ENCODE results near the gene SAMM50.

SAMM50 gene

GRCh38 chr22:43925433-43926348, 29.6 kb upstream of the SAMM50 start:
- in situ Hi-C loops (cut with HindIII; ENCODE audit: low sequenced_read_pairs): no loop called here
- TF ChIP-seq, protein P1, sequence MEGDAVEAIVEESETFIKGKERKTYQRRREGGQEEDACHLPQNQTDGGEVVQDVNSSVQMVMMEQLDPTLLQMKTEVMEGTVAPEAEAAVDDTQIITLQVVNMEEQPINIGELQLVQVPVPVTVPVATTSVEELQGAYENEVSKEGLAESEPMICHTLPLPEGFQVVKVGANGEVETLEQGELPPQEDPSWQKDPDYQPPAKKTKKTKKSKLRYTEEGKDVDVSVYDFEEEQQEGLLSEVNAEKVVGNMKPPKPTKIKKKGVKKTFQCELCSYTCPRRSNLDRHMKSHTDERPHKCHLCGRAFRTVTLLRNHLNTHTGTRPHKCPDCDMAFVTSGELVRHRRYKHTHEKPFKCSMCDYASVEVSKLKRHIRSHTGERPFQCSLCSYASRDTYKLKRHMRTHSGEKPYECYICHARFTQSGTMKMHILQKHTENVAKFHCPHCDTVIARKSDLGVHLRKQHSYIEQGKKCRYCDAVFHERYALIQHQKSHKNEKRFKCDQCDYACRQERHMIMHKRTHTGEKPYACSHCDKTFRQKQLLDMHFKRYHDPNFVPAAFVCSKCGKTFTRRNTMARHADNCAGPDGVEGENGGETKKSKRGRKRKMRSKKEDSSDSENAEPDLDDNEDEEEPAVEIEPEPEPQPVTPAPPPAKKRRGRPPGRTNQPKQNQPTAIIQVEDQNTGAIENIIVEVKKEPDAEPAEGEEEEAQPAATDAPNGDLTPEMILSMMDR (IDR thresholded peaks at IDR 0.05; ENCODE audit: low read depth, low read length, missing control alignments): no peak
- H3K4me3 ChIP-seq (ENCODE audit: low read depth, low read length): peak overlapping the region; percentile 76
- no peak for DNase-seq (ENCODE audit: low read depth)

GRCh38 chr22:43926349-43926710, 28.9 kb upstream of the SAMM50 start:
- no peak overlapping the region for H3K4me3 ChIP-seq (ENCODE audit: low read depth, low read length)
- TF ChIP-seq, protein P1 (IDR thresholded peaks at IDR 0.05; ENCODE audit: low read depth, low read length, missing control alignments): no peak
- no peak for DNase-seq (ENCODE audit: low read depth)
- in situ Hi-C loops (cut with HindIII; ENCODE audit: low sequenced_read_pairs): no loop called here

DNA sequence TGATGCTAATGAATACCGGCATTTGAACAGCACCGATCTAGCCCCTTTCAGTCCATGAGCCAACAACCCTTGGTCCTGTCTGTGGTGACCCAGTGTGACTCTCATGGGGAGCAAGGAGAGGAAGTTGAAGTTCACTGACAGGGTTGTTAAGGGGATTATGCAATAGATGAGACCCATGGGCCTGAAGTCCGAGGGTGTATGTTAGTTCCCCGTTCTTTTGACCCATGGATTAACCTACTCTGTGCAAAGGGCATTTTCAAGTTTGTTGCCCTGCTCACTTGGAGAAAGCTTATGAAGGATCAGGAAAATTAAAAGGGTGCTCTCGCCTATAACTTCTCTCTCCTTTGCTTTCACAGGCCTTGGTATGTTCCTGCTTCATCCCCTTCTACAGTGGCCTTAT, 26.8 kb upstream of the SAMM50 start:
- TF ChIP-seq, protein P1 (IDR thresholded peaks at IDR 0.05; ENCODE audit: low read depth, low read length, missing control alignments): no peak
- DNase-seq (ENCODE audit: low read depth): no peak
- in situ Hi-C loops (cut with HindIII; ENCODE audit: low sequenced_read_pairs): no loop called here
- no peak overlapping the region for H3K4me3 ChIP-seq (ENCODE audit: low read depth, low read length)

GRCh38 chr22:43928908-43929307, 26.3 kb upstream of the SAMM50 start:
- no peak for DNase-seq (ENCODE audit: low read depth)
- H3K4me3 ChIP-seq (ENCODE audit: low read depth, low read length): no peak overlapping the region
- in situ Hi-C loops (cut with HindIII; ENCODE audit: low sequenced_read_pairs): no loop called here
- TF ChIP-seq, protein P1 (IDR thresholded peaks at IDR 0.05; ENCODE audit: low read depth, low read length, missing control alignments): no peak

- no peak overlapping the region for H3K4me3 ChIP-seq (ENCODE audit: low read depth, low read length)
- TF ChIP-seq, protein P1 (IDR thresholded peaks at IDR 0.05; ENCODE audit: low read depth, low read length, missing control alignments): no peak
- in situ Hi-C loops (cut with HindIII; ENCODE audit: low sequenced_read_pairs): no loop called here
- DNase-seq (ENCODE audit: low read depth): no peak
Measured at GRCh38 chr22:43931771-43932170, 23.5 kb upstream of the SAMM50 start.

- DNase-seq (ENCODE audit: low read depth): no peak
- H3K4me3 ChIP-seq (ENCODE audit: low read depth, low read length): no peak overlapping the region
- TF ChIP-seq, protein P1 (IDR thresholded peaks at IDR 0.05; ENCODE audit: low read depth, low read length, missing control alignments): no peak
- in situ Hi-C loops (cut with HindIII; ENCODE audit: low sequenced_read_pairs): no loop called here
Measured at GRCh38 chr22:43941449-43941848, 13.8 kb upstream of the SAMM50 start.

All from astrocyte of the cerebellum (primary cell).